Loucy (cell line): ENCODE measurements around the gene PPIL6.

ENCODE experiments used
- EZH2phosphoT487 ChIP-seq: fragments of 200-600 bp; IDR thresholded peaks from 2 replicates; pipeline ENCODE4 v1.6.1; 2018; ENCODE audit warnings: antibody characterized with exemption, mild to moderate bottlenecking, moderate library complexity, borderline replicate concordance
- TF ChIP-seq, protein P1 (sequence below): fragments of 200-600 bp; sonication (generic); conservative IDR thresholded peaks from 2 replicates; pipeline ENCODE4 v1.5.1; 2014; ENCODE audit warnings: mild to moderate bottlenecking, antibody characterized with exemption, low read length

DNA sequence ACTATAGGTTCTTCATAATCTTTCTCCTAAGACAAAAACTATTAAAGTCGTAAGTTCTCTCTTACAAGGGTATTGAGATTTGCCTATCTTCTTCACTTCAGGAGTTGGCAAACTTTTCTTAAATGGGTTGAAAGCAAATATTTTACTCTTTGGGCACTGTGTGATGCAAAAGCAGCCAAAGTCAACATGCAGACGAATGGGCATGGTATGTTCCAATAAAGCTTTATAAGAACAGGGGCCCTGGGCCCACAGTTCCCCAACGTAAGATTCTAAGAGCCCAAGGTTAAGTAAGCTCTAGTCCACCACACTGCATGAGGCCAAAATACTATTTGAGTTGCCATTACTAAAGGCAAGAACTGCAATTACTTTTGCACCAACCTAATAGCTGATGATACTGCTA, 69.6 kb downstream of the PPIL6 start:
- TF ChIP-seq, protein P1, sequence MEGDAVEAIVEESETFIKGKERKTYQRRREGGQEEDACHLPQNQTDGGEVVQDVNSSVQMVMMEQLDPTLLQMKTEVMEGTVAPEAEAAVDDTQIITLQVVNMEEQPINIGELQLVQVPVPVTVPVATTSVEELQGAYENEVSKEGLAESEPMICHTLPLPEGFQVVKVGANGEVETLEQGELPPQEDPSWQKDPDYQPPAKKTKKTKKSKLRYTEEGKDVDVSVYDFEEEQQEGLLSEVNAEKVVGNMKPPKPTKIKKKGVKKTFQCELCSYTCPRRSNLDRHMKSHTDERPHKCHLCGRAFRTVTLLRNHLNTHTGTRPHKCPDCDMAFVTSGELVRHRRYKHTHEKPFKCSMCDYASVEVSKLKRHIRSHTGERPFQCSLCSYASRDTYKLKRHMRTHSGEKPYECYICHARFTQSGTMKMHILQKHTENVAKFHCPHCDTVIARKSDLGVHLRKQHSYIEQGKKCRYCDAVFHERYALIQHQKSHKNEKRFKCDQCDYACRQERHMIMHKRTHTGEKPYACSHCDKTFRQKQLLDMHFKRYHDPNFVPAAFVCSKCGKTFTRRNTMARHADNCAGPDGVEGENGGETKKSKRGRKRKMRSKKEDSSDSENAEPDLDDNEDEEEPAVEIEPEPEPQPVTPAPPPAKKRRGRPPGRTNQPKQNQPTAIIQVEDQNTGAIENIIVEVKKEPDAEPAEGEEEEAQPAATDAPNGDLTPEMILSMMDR = no peak
- TF ChIP-seq EZH2phosphoT487 = no peak
